Activated naive CD4-positive, alpha-beta T cell treated with anti-CD3 and anti-CD28 coated beads, Interleukin-2, amount 50 U/mL, for 24 hours (primary cell): Measurements from ENCODE around the gene ATG10.
"Not testable (repeated sequence)": the region's sequence is repeated elsewhere in the genome, so short reads cannot be mapped to it uniquely, and the experiment has no call there.

Experiments
- H3K27ac Mint-ChIP-seq: one replicate; pipeline ENCODE4 v1.8.0; 2021; ENCODE audit warnings: mild to moderate bottlenecking, mixed read lengths
- H3K27me3 Mint-ChIP-seq: one replicate; pipeline ENCODE4 v1.8.0; 2021; ENCODE audit warnings: mixed read lengths
- H3K36me3 Mint-ChIP-seq: one replicate; pipeline ENCODE4 v1.8.0; 2021; ENCODE audit warnings: mixed read lengths
- H3K4me1 Mint-ChIP-seq: one replicate; pipeline ENCODE4 v1.8.0; 2021; ENCODE audit warnings: mixed read lengths
- H3K4me3 Mint-ChIP-seq: one replicate; pipeline ENCODE4 v1.8.0; 2021; ENCODE audit warnings: mild to moderate bottlenecking, mixed read lengths
- H3K9me3 Mint-ChIP-seq: one replicate; pipeline ENCODE4 v1.8.0; 2021; ENCODE audit warnings: mixed read lengths

The ATG10 gene

GRCh38 chr5:81971712-81972491 lies at the start of gene ATG10:
Gene ATG10 (plus strand): TSS chr5:81972023. CDS start chr5:81987571, 15,548 bp downstream.
- no peaks in the 10 kb centered on the region for H3K27me3 Mint-ChIP-seq
- peaks cover 29% of the 10 kb centered on the region for H3K4me1 Mint-ChIP-seq
- no peaks in the 10 kb centered on the region for H3K36me3 Mint-ChIP-seq
- H3K4me3 Mint-ChIP-seq, result peak within 1 kb of the TSS; percentile 99
- H3K27ac Mint-ChIP-seq, result peak within 1 kb of the TSS; percentile 100
- H3K9me3 Mint-ChIP-seq, result no peaks in the 10 kb centered on the region

GRCh38 chr5:81922854-81923279 lies 49.0 kb upstream of the ATG10 start:
- H3K27ac Mint-ChIP-seq, result no peak overlapping the region
- H3K4me1 Mint-ChIP-seq, result no peaks in the 10 kb centered on the region
- no peak overlapping the region for H3K4me3 Mint-ChIP-seq
- no peaks in the 10 kb centered on the region for H3K27me3 Mint-ChIP-seq
- H3K36me3 Mint-ChIP-seq, result no peaks in the 10 kb centered on the region
- H3K9me3 Mint-ChIP-seq, result no peaks in the 10 kb centered on the region

DNA sequence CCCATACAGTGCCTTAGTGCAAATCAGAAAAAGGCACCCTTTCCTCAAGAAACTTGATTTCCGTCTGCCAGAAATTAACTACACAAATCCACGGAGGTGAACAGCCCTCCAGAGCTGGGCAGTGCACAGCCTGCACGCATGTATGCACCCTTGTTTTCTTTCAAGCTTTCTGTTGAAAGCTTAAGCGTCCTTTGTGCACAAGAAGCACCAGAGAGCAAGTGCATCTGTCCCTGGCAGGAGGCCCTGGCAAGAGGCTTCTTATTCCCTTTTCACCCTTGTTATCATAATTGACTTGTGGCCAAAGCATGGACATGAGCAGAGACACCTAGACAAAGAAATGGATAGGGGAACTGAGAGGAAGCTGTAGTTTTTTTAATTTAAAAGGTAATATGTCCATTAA lies 47.4 kb upstream of the ATG10 start:
- Mint-ChIP-seq H3K36me3 (no peaks in the 10 kb centered on the region), H3K9me3 (no peaks in the 10 kb centered on the region), H3K27me3 (no peaks in the 10 kb centered on the region), H3K4me3 (no peak overlapping the region), H3K27ac (no peak overlapping the region), H3K4me1 (no peaks in the 10 kb centered on the region)

DNA sequence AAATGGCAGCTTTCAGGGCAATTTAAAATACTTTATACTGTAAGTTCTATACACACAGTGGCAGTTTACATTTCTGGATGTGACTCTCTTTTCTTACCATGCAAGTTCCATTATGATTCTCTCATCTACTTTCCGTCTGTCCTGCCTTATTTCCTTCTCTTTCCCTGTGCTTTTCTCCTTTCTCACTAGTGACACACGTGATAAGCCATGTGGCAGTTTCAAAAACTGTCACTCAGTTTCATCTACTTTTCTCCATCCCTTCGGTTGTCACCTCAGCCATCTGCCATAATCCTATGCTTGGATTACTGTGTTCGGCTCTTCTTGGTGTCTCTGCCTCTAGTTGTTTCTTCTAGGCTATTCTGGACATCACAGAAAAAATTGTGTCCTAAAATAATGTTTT lies 46.8 kb upstream of the ATG10 start:
- H3K4me3 Mint-ChIP-seq, result no peak overlapping the region
- H3K36me3 Mint-ChIP-seq, result no peaks in the 10 kb centered on the region
- no peak overlapping the region for H3K27ac Mint-ChIP-seq
- H3K9me3 Mint-ChIP-seq, result no peaks in the 10 kb centered on the region
- no peaks in the 10 kb centered on the region for H3K4me1 Mint-ChIP-seq
- no peaks in the 10 kb centered on the region for H3K27me3 Mint-ChIP-seq

- no peaks in the 10 kb centered on the region for H3K4me1 Mint-ChIP-seq
- no peaks in the 10 kb centered on the region for H3K9me3 Mint-ChIP-seq
- no peaks in the 10 kb centered on the region for H3K27me3 Mint-ChIP-seq
- H3K36me3 Mint-ChIP-seq, result no peaks in the 10 kb centered on the region
- no peak overlapping the region for H3K27ac Mint-ChIP-seq
- no peak overlapping the region for H3K4me3 Mint-ChIP-seq
These were observed 45.8 kb upstream of the ATG10 start for GRCh38 chr5:81925981-81926380.

DNA sequence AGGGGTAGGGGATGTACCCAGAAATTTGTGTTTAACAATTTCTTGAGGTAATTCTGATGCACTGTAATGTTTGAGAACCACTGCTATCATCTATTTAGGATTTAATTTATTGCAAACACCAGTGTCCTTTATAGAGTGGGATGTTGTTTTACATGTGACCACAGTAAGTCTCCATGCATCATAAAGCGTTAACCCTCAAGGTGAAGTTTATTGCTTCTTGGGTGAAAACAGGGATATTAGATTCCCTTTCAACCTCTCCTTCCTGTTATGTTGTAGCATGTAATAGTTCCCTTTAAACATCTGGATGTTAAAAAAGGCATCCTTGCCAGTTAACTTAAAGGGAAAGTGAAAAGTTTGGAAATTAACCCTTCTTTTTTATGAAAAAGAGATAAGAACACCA lies 35.8 kb upstream of the ATG10 start:
- no peaks in the 10 kb centered on the region for H3K4me1 Mint-ChIP-seq
- H3K27me3 Mint-ChIP-seq, result no peaks in the 10 kb centered on the region
- H3K4me3 Mint-ChIP-seq, result no peak overlapping the region
- peaks cover under 1% of the 10 kb centered on the region for H3K9me3 Mint-ChIP-seq
- peaks cover 5% of the 10 kb centered on the region for H3K36me3 Mint-ChIP-seq
- no peak overlapping the region for H3K27ac Mint-ChIP-seq

- no peak overlapping the region for H3K4me3 Mint-ChIP-seq
- H3K36me3 Mint-ChIP-seq, result peaks cover 9% of the 10 kb centered on the region
- no peaks in the 10 kb centered on the region for H3K27me3 Mint-ChIP-seq
- no peaks in the 10 kb centered on the region for H3K4me1 Mint-ChIP-seq
- no peak overlapping the region for H3K27ac Mint-ChIP-seq
- peaks cover 6% of the 10 kb centered on the region for H3K9me3 Mint-ChIP-seq
These were observed 35.1 kb upstream of the ATG10 start for GRCh38 chr5:81936750-81937149.

DNA sequence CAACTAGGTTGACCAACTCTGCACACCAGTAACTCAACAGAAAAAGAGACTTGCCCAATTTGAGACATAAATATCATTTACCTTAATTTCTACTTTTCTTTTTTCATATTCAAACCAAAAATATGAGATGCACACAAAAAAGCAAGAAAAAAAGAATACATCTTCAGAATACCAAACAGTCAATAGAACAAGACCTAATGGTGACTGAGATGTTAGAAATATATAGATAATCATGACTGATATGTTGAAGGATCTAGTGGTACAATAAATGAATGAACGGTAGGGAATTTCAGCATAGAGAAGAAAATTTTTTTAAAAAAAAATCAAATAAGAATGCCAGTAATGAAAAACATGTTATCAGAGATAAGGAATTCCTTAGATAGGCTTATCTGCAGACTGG lies 29.1 kb upstream of the ATG10 start:
- Mint-ChIP-seq H3K9me3 (peaks cover 17% of the 10 kb centered on the region), H3K27me3 (no peaks in the 10 kb centered on the region), H3K36me3 (peaks cover 13% of the 10 kb centered on the region)

GRCh38 chr5:81948349-81948748 lies 23.5 kb upstream of the ATG10 start:
- no peaks in the 10 kb centered on the region for H3K4me1 Mint-ChIP-seq

More for the DNA sequence above, 29.1 kb upstream of the ATG10 start:
- H3K27ac Mint-ChIP-seq, result no peak overlapping the region
- H3K4me1 Mint-ChIP-seq, result no peaks in the 10 kb centered on the region
- H3K4me3 Mint-ChIP-seq, result no peak overlapping the region

DNA sequence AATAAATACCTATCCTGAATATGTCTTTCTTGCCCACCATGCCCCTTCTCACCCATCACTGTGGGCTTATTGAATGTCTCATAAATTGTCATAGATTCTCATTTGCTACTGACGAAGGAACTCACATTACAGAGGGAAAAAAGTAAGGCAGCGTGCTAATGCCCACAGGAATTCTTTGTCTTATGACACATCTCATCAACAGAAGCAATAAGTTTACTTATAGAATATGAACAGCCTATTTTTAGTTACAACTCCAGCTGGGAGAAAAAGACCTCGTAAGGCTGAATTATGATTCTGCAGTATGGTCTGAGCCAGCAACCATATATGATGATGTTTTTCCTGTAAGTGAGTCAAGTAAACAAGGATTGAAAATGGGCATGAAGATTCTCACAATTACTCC lies 22.4 kb upstream of the ATG10 start:
- H3K36me3 Mint-ChIP-seq, result no peaks in the 10 kb centered on the region
- H3K9me3 Mint-ChIP-seq, result no peaks in the 10 kb centered on the region
- no peak overlapping the region for H3K27ac Mint-ChIP-seq
- no peaks in the 10 kb centered on the region for H3K4me1 Mint-ChIP-seq
- no peaks in the 10 kb centered on the region for H3K27me3 Mint-ChIP-seq
- H3K4me3 Mint-ChIP-seq, result no peak overlapping the region

More at GRCh38 chr5:81948349-81948748, 23.5 kb upstream of the ATG10 start:
- H3K4me3 Mint-ChIP-seq, result no peak overlapping the region
- H3K36me3 Mint-ChIP-seq, result no peaks in the 10 kb centered on the region
- no peaks in the 10 kb centered on the region for H3K27me3 Mint-ChIP-seq
- no peak overlapping the region for H3K27ac Mint-ChIP-seq
- H3K9me3 Mint-ChIP-seq, result peaks cover under 1% of the 10 kb centered on the region

- H3K4me1 Mint-ChIP-seq, result no peaks in the 10 kb centered on the region
- H3K27me3 Mint-ChIP-seq, result no peaks in the 10 kb centered on the region
- H3K4me3 Mint-ChIP-seq, result no peak overlapping the region
- H3K9me3 Mint-ChIP-seq, result no peaks in the 10 kb centered on the region
- H3K27ac Mint-ChIP-seq, result no peak overlapping the region
- no peaks in the 10 kb centered on the region for H3K36me3 Mint-ChIP-seq
These were observed 20.8 kb upstream of the ATG10 start for GRCh38 chr5:81950996-81951395.

GRCh38 chr5:81954796-81955195 lies 17.0 kb upstream of the ATG10 start:
- H3K27ac Mint-ChIP-seq, H3K4me1 Mint-ChIP-seq, H3K9me3 Mint-ChIP-seq, H3K36me3 Mint-ChIP-seq, H3K27me3 Mint-ChIP-seq, H3K4me3 Mint-ChIP-seq: not testable (repeated sequence)

GRCh38 chr5:81958129-81958528 lies 13.7 kb upstream of the ATG10 start:
- H3K9me3 Mint-ChIP-seq, H3K27me3 Mint-ChIP-seq, H3K4me3 Mint-ChIP-seq, H3K27ac Mint-ChIP-seq, H3K36me3 Mint-ChIP-seq, H3K4me1 Mint-ChIP-seq: not testable (repeated sequence)

DNA sequence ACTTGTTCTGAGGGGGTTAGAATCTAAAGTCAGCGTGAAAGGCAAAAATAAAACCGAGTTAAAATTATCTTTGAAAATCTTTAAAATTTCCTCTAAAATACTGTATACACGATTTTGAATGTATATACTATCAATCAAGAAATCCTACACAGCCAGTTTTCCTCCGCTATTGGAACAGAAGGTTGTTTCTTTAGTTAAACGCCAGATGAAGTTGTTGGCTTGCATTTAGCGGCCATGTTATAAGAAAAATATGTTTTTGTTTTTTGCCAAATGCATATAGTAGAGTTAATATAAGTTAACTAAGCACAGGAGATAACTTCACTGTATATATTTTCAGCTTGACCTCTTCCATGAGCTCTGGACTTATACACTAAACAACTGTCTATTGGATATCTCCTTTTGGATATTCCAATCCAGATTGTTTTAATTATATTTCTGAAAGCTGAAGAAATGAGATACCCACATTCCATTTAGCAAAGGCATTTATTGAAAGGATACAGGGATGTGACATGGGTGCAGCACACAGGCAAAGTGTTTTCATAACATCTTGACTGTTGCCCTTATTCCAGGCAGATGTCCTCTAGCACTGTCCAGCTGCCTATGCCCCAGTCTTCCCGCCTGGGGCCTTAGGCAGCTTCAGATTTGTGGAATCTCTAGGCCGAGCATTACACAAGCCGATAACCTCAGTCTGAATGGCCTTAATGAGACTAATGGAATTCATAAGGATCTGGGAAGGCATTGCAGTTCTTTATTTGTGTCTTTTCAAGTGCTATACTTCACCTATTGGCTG lies 10.0 kb upstream of the ATG10 start:
- Mint-ChIP-seq H3K27ac (no peak overlapping the region), H3K4me1 (no peaks in the 10 kb centered on the region), H3K36me3 (no peaks in the 10 kb centered on the region), H3K27me3 (no peaks in the 10 kb centered on the region), H3K4me3 (no peak overlapping the region), H3K9me3 (no peaks in the 10 kb centered on the region)

- H3K36me3 Mint-ChIP-seq, result no peaks in the 10 kb centered on the region
- no peak overlapping the region for H3K4me3 Mint-ChIP-seq
- no peaks in the 10 kb centered on the region for H3K9me3 Mint-ChIP-seq
- H3K27me3 Mint-ChIP-seq, result no peaks in the 10 kb centered on the region
- H3K4me1 Mint-ChIP-seq, result no peaks in the 10 kb centered on the region
- no peak overlapping the region for H3K27ac Mint-ChIP-seq
These were observed 8.3 kb upstream of the ATG10 start for GRCh38 chr5:81963544-81963943.

GRCh38 chr5:81965524-81965923 lies 6.3 kb upstream of the ATG10 start:
- Mint-ChIP-seq H3K27me3 (no peaks in the 10 kb centered on the region), H3K4me3 (no peak overlapping the region), H3K36me3 (no peaks in the 10 kb centered on the region)

More at GRCh38 chr5:81965524-81965923, 6.3 kb upstream of the ATG10 start:
- H3K9me3 Mint-ChIP-seq, result no peaks in the 10 kb centered on the region
- H3K27ac Mint-ChIP-seq, result no peak overlapping the region
- no peaks in the 10 kb centered on the region for H3K4me1 Mint-ChIP-seq
